ENCODE measurements around the gene TSC22D4.

DNA sequence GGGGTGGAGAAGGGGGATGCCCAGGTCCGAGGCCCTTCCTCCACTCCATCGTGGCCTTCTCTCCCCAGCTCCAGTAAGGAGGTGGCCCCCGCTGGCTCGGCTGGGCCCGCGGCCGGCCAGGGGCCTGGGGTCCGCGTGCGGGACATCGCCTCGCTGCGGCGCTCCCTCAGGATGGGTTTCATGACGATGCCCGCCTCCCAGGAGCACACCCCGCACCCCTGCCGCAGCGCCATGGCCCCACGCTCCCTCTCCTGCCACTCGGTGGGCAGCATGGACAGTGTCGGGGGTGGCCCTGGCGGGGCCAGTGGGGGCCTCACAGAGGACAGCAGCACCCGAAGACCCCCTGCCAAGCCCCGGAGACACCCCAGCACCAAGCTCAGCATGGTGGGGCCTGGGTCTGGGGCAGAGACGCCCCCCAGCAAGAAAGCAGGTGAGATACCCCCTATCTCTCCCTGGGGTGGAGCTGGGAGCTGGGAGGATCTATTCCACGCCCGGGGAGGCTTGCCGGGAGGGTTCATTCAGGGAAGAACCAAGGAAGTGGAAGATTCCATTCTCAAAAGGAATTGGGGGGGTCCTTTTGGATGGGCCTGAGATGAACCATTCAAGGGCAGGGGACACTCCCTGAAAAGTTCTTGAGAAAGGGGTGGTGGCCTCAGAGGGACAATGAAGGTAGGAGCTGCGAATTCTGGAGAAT lies 7.9 kb upstream of the TSC22D4 start:
- no peak for TF ChIP-seq DACH1 (IDR thresholded peaks at IDR 0.05; ENCODE audit: partially characterized antibody)
- TF ChIP-seq MAZ (CRISPR knock-in tag; conservative IDR thresholded peaks at IDR 0.05 in 1 of 2, IDR thresholded peaks at IDR 0.05 in 1 of 2) = no peak

Data from K562 (cell line).